Ishikawa (cell line): ENCODE measurements around the gene CDHR3.

Experiments
- CEBPB ChIP-seq: IDR thresholded peaks from 2 replicates; pipeline ENCODE4 v1.6.1; 2012
- CREB1 ChIP-seq: IDR thresholded peaks from 2 replicates; pipeline ENCODE4 v1.6.1; 2012; ENCODE audit warnings: low read depth
- EP300 ChIP-seq: IDR thresholded peaks from 2 replicates; pipeline ENCODE4 v1.6.1; 2012; ENCODE audit warnings: borderline replicate concordance
- FOXM1 ChIP-seq: IDR thresholded peaks from 2 replicates; pipeline ENCODE4 v1.6.1; 2012; ENCODE audit warnings: low read depth, borderline replicate concordance
- MAX ChIP-seq: IDR thresholded peaks from 2 replicates; pipeline ENCODE4 v1.6.1; 2012
- RAD21 ChIP-seq: IDR thresholded peaks from 2 replicates; pipeline ENCODE4 v1.6.1; 2012; ENCODE audit warnings: low read depth
- REST ChIP-seq: IDR thresholded peaks from 2 replicates; pipeline ENCODE4 v1.6.1; 2012; ENCODE audit warnings: low read depth, mild to moderate bottlenecking
- TAF1 ChIP-seq: IDR thresholded peaks from 2 replicates; pipeline ENCODE4 v1.6.1; 2012; ENCODE audit warnings: low read depth, mild to moderate bottlenecking
- USF1 ChIP-seq: IDR thresholded peaks from 2 replicates; pipeline ENCODE4 v1.6.1; 2012
- YY1 ChIP-seq: IDR thresholded peaks from 2 replicates; pipeline ENCODE4 v1.6.1; 2012; ENCODE audit warnings: low read depth
- ZBTB7A ChIP-seq: IDR thresholded peaks from 2 replicates; pipeline ENCODE4 v1.6.1; 2012; ENCODE audit warnings: low read depth

- TF ChIP-seq MAX (no peak), REST (no peak), CEBPB (no peak), RAD21 (no peak), TAF1 (no peak), USF1 (no peak), EP300 (no peak), FOXM1 (no peak), ZBTB7A (no peak), CREB1 (no peak), YY1 (no peak)
These were observed 100.6 kb downstream of the CDHR3 start for GRCh38 chr7:106063692-106064091.
